ENCODE measurements around the gene TCF19. TPM values are rescaled to one million over a fixed set of nuclear protein-coding genes. Genes with fewer than 3 reads are reported as not detected.

The TCF19 gene
- total and polyA plus RNA-seq, 2 experiments from 2014 or later = 8.3 to 11.1 TPM

DNA sequence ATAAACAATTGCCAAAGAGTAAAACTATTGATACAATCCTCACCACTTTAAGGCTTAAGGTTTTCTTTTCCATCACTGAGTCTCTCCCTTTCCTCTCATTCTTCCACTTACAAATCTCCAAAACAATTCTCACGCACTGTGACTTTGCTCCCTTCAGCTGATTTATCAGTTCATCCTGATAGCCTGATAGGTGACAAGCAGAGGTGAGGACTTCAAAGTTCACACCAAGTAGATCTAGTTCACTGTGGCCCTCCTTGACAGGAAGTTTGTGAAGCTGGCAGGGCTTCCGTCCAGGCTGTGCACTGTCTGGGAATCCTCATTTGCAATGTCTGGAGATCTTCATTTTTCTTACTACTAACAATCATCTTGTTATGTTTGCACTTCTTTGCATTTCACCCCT, 47.2 kb downstream of the TCF19 start:
- Histone ChIP-seq H4K20me1 (replicated peaks; ENCODE audit: insufficient read depth) (no peaks in the 10 kb centered on the region), H3K27me3 (ENCODE audit: insufficient read depth) (no peaks in the 10 kb centered on the region), H3K27ac (ENCODE audit: low read depth) (no peak overlapping the region), H3K79me2 (replicated peaks; ENCODE audit: insufficient read depth) (no peaks in the 10 kb centered on the region), H3K4me2 (no peak overlapping the region), H3F3A (replicated peaks; ENCODE audit: low read depth) (no peaks in the 10 kb centered on the region), H3K4me1 (ENCODE audit: insufficient read depth) (peaks cover 17% of the 10 kb centered on the region), H3K36me3 (ENCODE audit: insufficient read depth) (no peaks in the 10 kb centered on the region), H3K9me2 (ENCODE audit: insufficient read depth) (no peaks in the 10 kb centered on the region; the same call in 1 of the 2 replicates), H3K4me3 (no peak overlapping the region), H2AFZ (no peak overlapping the region)
- TF ChIP-seq, protein P1, sequence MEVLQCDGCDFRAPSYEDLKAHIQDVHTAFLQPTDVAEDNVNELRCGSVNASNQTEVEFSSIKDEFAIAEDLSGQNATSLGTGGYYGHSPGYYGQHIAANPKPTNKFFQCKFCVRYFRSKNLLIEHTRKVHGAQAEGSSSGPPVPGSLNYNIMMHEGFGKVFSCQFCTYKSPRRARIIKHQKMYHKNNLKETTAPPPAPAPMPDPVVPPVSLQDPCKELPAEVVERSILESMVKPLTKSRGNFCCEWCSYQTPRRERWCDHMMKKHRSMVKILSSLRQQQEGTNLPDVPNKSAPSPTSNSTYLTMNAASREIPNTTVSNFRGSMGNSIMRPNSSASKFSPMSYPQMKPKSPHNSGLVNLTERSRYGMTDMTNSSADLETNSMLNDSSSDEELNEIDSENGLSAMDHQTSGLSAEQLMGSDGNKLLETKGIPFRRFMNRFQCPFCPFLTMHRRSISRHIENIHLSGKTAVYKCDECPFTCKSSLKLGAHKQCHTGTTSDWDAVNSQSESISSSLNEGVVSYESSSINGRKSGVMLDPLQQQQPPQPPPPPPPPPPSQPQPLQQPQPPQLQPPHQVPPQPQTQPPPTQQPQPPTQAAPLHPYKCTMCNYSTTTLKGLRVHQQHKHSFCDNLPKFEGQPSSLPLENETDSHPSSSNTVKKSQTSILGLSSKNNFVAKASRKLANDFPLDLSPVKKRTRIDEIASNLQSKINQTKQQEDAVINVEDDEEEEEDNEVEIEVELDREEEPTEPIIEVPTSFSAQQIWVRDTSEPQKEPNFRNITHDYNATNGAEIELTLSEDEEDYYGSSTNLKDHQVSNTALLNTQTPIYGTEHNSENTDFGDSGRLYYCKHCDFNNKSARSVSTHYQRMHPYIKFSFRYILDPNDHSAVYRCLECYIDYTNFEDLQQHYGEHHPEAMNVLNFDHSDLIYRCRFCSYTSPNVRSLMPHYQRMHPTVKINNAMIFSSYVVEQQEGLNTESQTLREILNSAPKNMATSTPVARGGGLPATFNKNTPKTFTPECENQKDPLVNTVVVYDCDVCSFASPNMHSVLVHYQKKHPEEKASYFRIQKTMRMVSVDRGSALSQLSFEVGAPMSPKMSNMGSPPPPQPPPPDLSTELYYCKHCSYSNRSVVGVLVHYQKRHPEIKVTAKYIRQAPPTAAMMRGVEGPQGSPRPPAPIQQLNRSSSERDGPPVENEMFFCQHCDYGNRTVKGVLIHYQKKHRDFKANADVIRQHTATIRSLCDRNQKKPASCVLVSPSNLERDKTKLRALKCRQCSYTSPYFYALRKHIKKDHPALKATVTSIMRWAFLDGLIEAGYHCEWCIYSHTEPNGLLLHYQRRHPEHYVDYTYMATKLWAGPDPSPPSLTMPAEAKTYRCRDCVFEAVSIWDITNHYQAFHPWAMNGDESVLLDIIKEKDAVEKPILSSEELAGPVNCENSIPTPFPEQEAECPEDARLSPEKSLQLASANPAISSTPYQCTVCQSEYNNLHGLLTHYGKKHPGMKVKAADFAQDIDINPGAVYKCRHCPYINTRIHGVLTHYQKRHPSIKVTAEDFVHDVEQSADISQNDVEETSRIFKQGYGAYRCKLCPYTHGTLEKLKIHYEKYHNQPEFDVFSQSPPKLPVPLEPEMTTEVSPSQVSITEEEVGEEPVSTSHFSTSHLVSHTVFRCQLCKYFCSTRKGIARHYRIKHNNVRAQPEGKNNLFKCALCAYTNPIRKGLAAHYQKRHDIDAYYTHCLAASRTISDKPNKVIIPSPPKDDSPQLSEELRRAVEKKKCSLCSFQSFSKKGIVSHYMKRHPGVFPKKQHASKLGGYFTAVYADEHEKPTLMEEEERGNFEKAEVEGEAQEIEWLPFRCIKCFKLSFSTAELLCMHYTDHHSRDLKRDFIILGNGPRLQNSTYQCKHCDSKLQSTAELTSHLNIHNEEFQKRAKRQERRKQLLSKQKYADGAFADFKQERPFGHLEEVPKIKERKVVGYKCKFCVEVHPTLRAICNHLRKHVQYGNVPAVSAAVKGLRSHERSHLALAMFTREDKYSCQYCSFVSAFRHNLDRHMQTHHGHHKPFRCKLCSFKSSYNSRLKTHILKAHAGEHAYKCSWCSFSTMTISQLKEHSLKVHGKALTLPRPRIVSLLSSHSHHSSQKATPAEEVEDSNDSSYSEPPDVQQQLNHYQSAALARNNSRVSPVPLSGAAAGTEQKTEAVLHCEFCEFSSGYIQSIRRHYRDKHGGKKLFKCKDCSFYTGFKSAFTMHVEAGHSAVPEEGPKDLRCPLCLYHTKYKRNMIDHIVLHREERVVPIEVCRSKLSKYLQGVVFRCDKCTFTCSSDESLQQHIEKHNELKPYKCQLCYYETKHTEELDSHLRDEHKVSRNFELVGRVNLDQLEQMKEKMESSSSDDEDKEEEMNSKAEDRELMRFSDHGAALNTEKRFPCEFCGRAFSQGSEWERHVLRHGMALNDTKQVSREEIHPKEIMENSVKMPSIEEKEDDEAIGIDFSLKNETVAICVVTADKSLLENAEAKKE (CRISPR knock-in tag; IDR thresholded peaks at IDR 0.05) = no peak
- TF ChIP-seq JUNB (IDR thresholded peaks at IDR 0.05; ENCODE audit: unreplicated experiment) (no peak), POLR2AphosphoS5 (IDR thresholded peaks at IDR 0.05; ENCODE audit: low read depth) (no peak), STAT1 (IDR thresholded peaks at IDR 0.05; ENCODE audit: unreplicated experiment) (no peak), ZNF114 (CRISPR knock-in tag; IDR thresholded peaks at IDR 0.05) (no peak), NANOG (IDR thresholded peaks at IDR 0.05; ENCODE audit: borderline replicate concordance) (no peak), CREB1 (CRISPR knock-in tag; IDR thresholded peaks at IDR 0.05; ENCODE audit: low read depth) (no peak), EZH2phosphoT487 (IDR thresholded peaks at IDR 0.05; ENCODE audit: unreplicated experiment) (no peak), ZNF331 (CRISPR knock-in tag; IDR thresholded peaks at IDR 0.05; ENCODE audit: low read depth) (no peak), EZH2 (IDR thresholded peaks at IDR 0.05; ENCODE audit: low read depth, unreplicated experiment) (no peak)
- TF ChIP-seq, protein P2, sequence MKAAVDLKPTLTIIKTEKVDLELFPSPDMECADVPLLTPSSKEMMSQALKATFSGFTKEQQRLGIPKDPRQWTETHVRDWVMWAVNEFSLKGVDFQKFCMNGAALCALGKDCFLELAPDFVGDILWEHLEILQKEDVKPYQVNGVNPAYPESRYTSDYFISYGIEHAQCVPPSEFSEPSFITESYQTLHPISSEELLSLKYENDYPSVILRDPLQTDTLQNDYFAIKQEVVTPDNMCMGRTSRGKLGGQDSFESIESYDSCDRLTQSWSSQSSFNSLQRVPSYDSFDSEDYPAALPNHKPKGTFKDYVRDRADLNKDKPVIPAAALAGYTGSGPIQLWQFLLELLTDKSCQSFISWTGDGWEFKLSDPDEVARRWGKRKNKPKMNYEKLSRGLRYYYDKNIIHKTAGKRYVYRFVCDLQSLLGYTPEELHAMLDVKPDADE (IDR thresholded peaks at IDR 0.05) = no peak
- TF ChIP-seq, protein P3, sequence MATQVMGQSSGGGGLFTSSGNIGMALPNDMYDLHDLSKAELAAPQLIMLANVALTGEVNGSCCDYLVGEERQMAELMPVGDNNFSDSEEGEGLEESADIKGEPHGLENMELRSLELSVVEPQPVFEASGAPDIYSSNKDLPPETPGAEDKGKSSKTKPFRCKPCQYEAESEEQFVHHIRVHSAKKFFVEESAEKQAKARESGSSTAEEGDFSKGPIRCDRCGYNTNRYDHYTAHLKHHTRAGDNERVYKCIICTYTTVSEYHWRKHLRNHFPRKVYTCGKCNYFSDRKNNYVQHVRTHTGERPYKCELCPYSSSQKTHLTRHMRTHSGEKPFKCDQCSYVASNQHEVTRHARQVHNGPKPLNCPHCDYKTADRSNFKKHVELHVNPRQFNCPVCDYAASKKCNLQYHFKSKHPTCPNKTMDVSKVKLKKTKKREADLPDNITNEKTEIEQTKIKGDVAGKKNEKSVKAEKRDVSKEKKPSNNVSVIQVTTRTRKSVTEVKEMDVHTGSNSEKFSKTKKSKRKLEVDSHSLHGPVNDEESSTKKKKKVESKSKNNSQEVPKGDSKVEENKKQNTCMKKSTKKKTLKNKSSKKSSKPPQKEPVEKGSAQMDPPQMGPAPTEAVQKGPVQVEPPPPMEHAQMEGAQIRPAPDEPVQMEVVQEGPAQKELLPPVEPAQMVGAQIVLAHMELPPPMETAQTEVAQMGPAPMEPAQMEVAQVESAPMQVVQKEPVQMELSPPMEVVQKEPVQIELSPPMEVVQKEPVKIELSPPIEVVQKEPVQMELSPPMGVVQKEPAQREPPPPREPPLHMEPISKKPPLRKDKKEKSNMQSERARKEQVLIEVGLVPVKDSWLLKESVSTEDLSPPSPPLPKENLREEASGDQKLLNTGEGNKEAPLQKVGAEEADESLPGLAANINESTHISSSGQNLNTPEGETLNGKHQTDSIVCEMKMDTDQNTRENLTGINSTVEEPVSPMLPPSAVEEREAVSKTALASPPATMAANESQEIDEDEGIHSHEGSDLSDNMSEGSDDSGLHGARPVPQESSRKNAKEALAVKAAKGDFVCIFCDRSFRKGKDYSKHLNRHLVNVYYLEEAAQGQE (IDR thresholded peaks at IDR 0.05; ENCODE audit: unreplicated experiment) = no peak
- TF ChIP-seq, protein P4, sequence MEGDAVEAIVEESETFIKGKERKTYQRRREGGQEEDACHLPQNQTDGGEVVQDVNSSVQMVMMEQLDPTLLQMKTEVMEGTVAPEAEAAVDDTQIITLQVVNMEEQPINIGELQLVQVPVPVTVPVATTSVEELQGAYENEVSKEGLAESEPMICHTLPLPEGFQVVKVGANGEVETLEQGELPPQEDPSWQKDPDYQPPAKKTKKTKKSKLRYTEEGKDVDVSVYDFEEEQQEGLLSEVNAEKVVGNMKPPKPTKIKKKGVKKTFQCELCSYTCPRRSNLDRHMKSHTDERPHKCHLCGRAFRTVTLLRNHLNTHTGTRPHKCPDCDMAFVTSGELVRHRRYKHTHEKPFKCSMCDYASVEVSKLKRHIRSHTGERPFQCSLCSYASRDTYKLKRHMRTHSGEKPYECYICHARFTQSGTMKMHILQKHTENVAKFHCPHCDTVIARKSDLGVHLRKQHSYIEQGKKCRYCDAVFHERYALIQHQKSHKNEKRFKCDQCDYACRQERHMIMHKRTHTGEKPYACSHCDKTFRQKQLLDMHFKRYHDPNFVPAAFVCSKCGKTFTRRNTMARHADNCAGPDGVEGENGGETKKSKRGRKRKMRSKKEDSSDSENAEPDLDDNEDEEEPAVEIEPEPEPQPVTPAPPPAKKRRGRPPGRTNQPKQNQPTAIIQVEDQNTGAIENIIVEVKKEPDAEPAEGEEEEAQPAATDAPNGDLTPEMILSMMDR (conservative IDR thresholded peaks at IDR 0.05; ENCODE audit: low read depth in 2 of 2) = no peak
- Mint-ChIP-seq H3K27me3 (ENCODE audit: insufficient read depth, low read depth, poor library complexity) (peaks cover 6% of the 10 kb centered on the region), H3K36me3 (ENCODE audit: low read depth) (peaks cover 11% of the 10 kb centered on the region), H3K4me1 (peaks cover 25% of the 10 kb centered on the region), H3K4me3 (no peak overlapping the region), H3K27ac (no peak overlapping the region), H3K9me3 (peaks cover 8% of the 10 kb centered on the region)
- ATAC-seq (no peak), DNase-seq (ENCODE audit: low spot score) (no peak)

All from GM23338 (cell line).